RPMI8226 (cell line): ENCODE measurements around the gene MED16.

Experiments used
- DNase-seq: peaks from one replicate; pipeline ENCODE4 v3.0.0-alpha.2; 2015

MED16 gene

GRCh38 chr19:927351-927779 is 34.4 kb upstream of the MED16 start:
- DNase-seq, result no peak

- DNase-seq, result peak; percentile 81
Observed at GRCh38 chr19:926589-927350, 33.8 kb upstream of the MED16 start.

- no peak for DNase-seq
Observed at GRCh38 chr19:926323-926588, 33.3 kb upstream of the MED16 start.

- peak; percentile 91 for DNase-seq
Observed at GRCh38 chr19:925526-926322, 32.7 kb upstream of the MED16 start, which contains the start of gene ARID3A. ARID3A (plus strand) TSS chr19:926035; CDS start chr19:929529, 3,494 bp downstream.

GRCh38 chr19:925087-925525 is 32.1 kb upstream of the MED16 start:
- DNase-seq, result peak; percentile 81

- DNase-seq, result peak; percentile 84
Observed at GRCh38 chr19:924553-925086, 31.6 kb upstream of the MED16 start.

- peak; percentile 92 for DNase-seq
Observed at GRCh38 chr19:920051-920864, 27.3 kb upstream of the MED16 start.

- DNase-seq, result peak; percentile 85
Observed at GRCh38 chr19:919199-920050, 26.4 kb upstream of the MED16 start.

- peak; percentile 94 for DNase-seq
Observed at GRCh38 chr19:918481-919198, 25.7 kb upstream of the MED16 start.

GRCh38 chr19:918152-918437 is 25.1 kb upstream of the MED16 start:
- no peak for DNase-seq

GRCh38 chr19:917323-918151 is 24.6 kb upstream of the MED16 start, which contains the start of gene KISS1R:
KISS1R (plus strand) TSS chr19:917333; CDS start chr19:917503, 170 bp downstream.
- peak; percentile 89 for DNase-seq

GRCh38 chr19:916645-917322 is 23.8 kb upstream of the MED16 start:
- DNase-seq, result peak; percentile 81

- peak; percentile 81 for DNase-seq
Observed at GRCh38 chr19:913080-913748, 20.2 kb upstream of the MED16 start, which contains the start of gene R3HDM4. R3HDM4 (minus strand) TSS chr19:913219; CDS start chr19:913157, 62 bp downstream.

GRCh38 chr19:912181-913079 is 19.4 kb upstream of the MED16 start:
- no peak for DNase-seq

- no peak for DNase-seq
Observed at GRCh38 chr19:911197-912033, 18.4 kb upstream of the MED16 start.

GRCh38 chr19:907183-907853 is 14.3 kb upstream of the MED16 start:
- DNase-seq, result no peak

GRCh38 chr19:906480-906879 is 13.5 kb upstream of the MED16 start:
- DNase-seq, result no peak
